HCT116 (cell line): Measurements from ENCODE around the gene GEMIN7.

Experiments used
- CTCF ChIP-seq, 3 experiments: fragments of 200-600 bp in 1 of 3; sonication (generic) in 1 of 3; IDR thresholded peaks in 2 of 3; conservative IDR thresholded peaks in 1 of 3; 2 replicates each; pipeline ENCODE4 v1.5.1; 2012 to 2017; ENCODE audit warnings: low read depth in 2 of 3, low read length in 2 of 3, antibody characterized with exemption in 1 of 3, borderline replicate concordance in 1 of 3, control low read depth in 1 of 3, mild to moderate bottlenecking in 1 of 3, mixed read lengths in 1 of 3, mixed run types in 1 of 3, moderate library complexity in 1 of 3; ENCODE audit not compliant: insufficient read depth in 1 of 3
- POLR2AphosphoS5 ChIP-seq: IDR thresholded peaks from 2 replicates; pipeline ENCODE4 v1.6.1; 2011; ENCODE audit warnings: mild to moderate bottlenecking, low read depth, low read length, moderate library complexity
- SIN3A ChIP-seq: IDR thresholded peaks from 2 replicates; pipeline ENCODE4 v1.6.1; 2012; ENCODE audit warnings: low read depth

DNA sequence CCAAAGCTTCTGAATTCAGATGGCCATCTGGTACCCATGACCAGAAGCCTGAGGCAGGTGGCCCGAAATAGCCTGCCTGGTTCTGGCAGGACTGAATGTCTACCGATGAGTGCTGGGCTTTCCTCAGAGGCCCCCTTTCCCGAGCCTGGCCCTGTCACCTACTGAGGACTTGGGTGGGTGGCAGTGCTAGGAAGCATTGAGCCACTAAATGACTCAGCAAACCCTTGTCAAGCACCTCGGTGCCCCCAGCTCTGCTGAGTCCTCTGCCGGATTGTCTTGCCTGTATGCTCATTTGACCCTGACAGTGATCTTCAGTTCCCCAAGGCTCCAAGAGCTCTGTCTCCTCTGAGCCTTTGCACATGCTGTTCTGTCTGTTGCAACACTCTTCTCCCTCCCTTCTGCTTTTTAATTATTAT, 31.8 kb downstream of the GEMIN7 start:
- no peak for TF ChIP-seq CTCF (IDR thresholded peaks at IDR 0.05 in 2 of 3, conservative IDR thresholded peaks at IDR 0.05 in 1 of 3; ENCODE audit: borderline replicate concordance in 1 of 3, insufficient read depth in 1 of 3, low read depth in 2 of 3, low read length in 2 of 3)
- TF ChIP-seq POLR2AphosphoS5, result no peak
- TF ChIP-seq SIN3A, result no peak
